HEK293 (cell line): ENCODE results near the gene SAMD1.
A peak's percentile ranks its signal among the peaks of the same experiment; 100 is the strongest.

ENCODE experiments used
- BCL11B ChIP-seq: fragments of 450-650 bp; formaldehyde crosslinking; IDR thresholded peaks from 2 replicates; pipeline ENCODE4 v1.5.1; 2016; ENCODE audit warnings: low read depth, missing biosample characterization, missing genetic modification characterization
- BCL6B ChIP-seq: fragments of 450-650 bp; formaldehyde crosslinking; IDR thresholded peaks from 2 replicates; pipeline ENCODE4 v1.5.1; 2017; ENCODE audit warnings: missing biosample characterization, missing genetic modification characterization
- GFI1B ChIP-seq: fragments of 450-650 bp; formaldehyde crosslinking; IDR thresholded peaks from 2 replicates; pipeline ENCODE4 v1.5.1; 2016; ENCODE audit warnings: missing biosample characterization, missing genetic modification characterization
- HIC1 ChIP-seq: fragments of 450-650 bp; formaldehyde crosslinking; IDR thresholded peaks from 2 replicates; pipeline ENCODE4 v1.5.1; 2016; ENCODE audit warnings: missing biosample characterization, missing genetic modification characterization
- KLF1 ChIP-seq: fragments of 450-650 bp; formaldehyde crosslinking; IDR thresholded peaks from 2 replicates; pipeline ENCODE4 v1.5.1; 2016; ENCODE audit warnings: missing biosample characterization, missing genetic modification characterization
- MZF1 ChIP-seq: fragments of 450-650 bp; formaldehyde crosslinking; IDR thresholded peaks from 2 replicates; pipeline ENCODE4 v1.5.1; 2017; ENCODE audit warnings: missing biosample characterization, missing genetic modification characterization, borderline replicate concordance
- SALL2 ChIP-seq: fragments of 450-650 bp; formaldehyde crosslinking; IDR thresholded peaks from 2 replicates; pipeline ENCODE4 v1.5.0; 2017; ENCODE audit warnings: missing biosample characterization, mild to moderate bottlenecking, missing genetic modification characterization, borderline replicate concordance
- YY1 ChIP-seq: fragments of 450-650 bp; formaldehyde crosslinking; IDR thresholded peaks from 2 replicates; pipeline ENCODE4 v1.5.1; 2018; ENCODE audit warnings: missing biosample characterization, missing genetic modification characterization
- ZBTB11 ChIP-seq: fragments of 450-650 bp; formaldehyde crosslinking; conservative IDR thresholded peaks from 2 replicates; pipeline ENCODE4 v1.5.1; 2016; ENCODE audit warnings: low read depth, missing biosample characterization, missing genetic modification characterization
- ZBTB17 ChIP-seq: fragments of 450-650 bp; formaldehyde crosslinking; IDR thresholded peaks from 2 replicates; pipeline ENCODE4 v1.5.1; 2016; ENCODE audit warnings: missing biosample characterization, missing genetic modification characterization
- ZBTB8A ChIP-seq: fragments of 450-650 bp; formaldehyde crosslinking; IDR thresholded peaks from 2 replicates; pipeline ENCODE4 v1.5.1; 2016; ENCODE audit warnings: missing biosample characterization, missing genetic modification characterization
- ZIC2 ChIP-seq: fragments of 450-650 bp; formaldehyde crosslinking; IDR thresholded peaks from 2 replicates; pipeline ENCODE4 v1.5.1; 2016; ENCODE audit warnings: missing biosample characterization, missing genetic modification characterization
- ZNF133 ChIP-seq: fragments of 450-650 bp; formaldehyde crosslinking; IDR thresholded peaks from 2 replicates; pipeline ENCODE4 v1.5.1; 2016; ENCODE audit warnings: missing biosample characterization, missing genetic modification characterization
- ZNF140 ChIP-seq: fragments of 450-650 bp; formaldehyde crosslinking; IDR thresholded peaks from 2 replicates; pipeline ENCODE4 v1.5.1; 2016; ENCODE audit warnings: missing biosample characterization, missing genetic modification characterization
- ZNF18 ChIP-seq: fragments of 450-650 bp; formaldehyde crosslinking; IDR thresholded peaks from 2 replicates; pipeline ENCODE4 v1.5.1; 2016; ENCODE audit warnings: missing biosample characterization, missing genetic modification characterization
- ZNF2 ChIP-seq: fragments of 450-650 bp; formaldehyde crosslinking; IDR thresholded peaks from 2 replicates; pipeline ENCODE4 v1.5.1; 2016; ENCODE audit warnings: missing biosample characterization, missing genetic modification characterization
- ZNF221 ChIP-seq: fragments of 450-650 bp; formaldehyde crosslinking; IDR thresholded peaks from 2 replicates; pipeline ENCODE4 v1.5.1; 2017; ENCODE audit warnings: missing biosample characterization, missing genetic modification characterization, borderline replicate concordance
- ZNF404 ChIP-seq: fragments of 450-650 bp; formaldehyde crosslinking; IDR thresholded peaks from 2 replicates; pipeline ENCODE4 v1.5.1; 2017; ENCODE audit warnings: missing biosample characterization, missing genetic modification characterization
- ZNF501 ChIP-seq: fragments of 450-650 bp; formaldehyde crosslinking; IDR thresholded peaks from 2 replicates; pipeline ENCODE4 v1.5.1; 2016; ENCODE audit warnings: missing biosample characterization, missing genetic modification characterization
- ZNF639 ChIP-seq: fragments of 450-650 bp; formaldehyde crosslinking; IDR thresholded peaks from 2 replicates; pipeline ENCODE4 v1.5.1; 2016; ENCODE audit warnings: missing biosample characterization, missing genetic modification characterization
- ZNF704 ChIP-seq: fragments of 450-650 bp; formaldehyde crosslinking; IDR thresholded peaks from 2 replicates; pipeline ENCODE4 v1.5.1; 2016; ENCODE audit warnings: missing biosample characterization, missing genetic modification characterization
- ZNF707 ChIP-seq: fragments of 450-650 bp; formaldehyde crosslinking; IDR thresholded peaks from 2 replicates; pipeline ENCODE4 v1.5.1; 2016; ENCODE audit warnings: missing biosample characterization, missing genetic modification characterization
- ZNF768 ChIP-seq: fragments of 450-650 bp; formaldehyde crosslinking; IDR thresholded peaks from 2 replicates; pipeline ENCODE4 v1.5.1; 2018; ENCODE audit warnings: missing biosample characterization, mild to moderate bottlenecking, missing genetic modification characterization
- ZNF776 ChIP-seq: fragments of 450-650 bp; formaldehyde crosslinking; IDR thresholded peaks from 2 replicates; pipeline ENCODE4 v1.5.0; 2017; ENCODE audit warnings: missing biosample characterization, missing genetic modification characterization, borderline replicate concordance

SAMD1 gene

GRCh38 chr19:14080887-14081796 lies 9.4 kb downstream of the SAMD1 start (continued):
- TF ChIP-seq SALL2 (tag by site-specific recombination) (no peak), YY1 (tag by site-specific recombination) (no peak), ZNF776 (tag by site-specific recombination) (no peak), BCL11B (tag by site-specific recombination) (no peak), ZNF768 (tag by site-specific recombination) (no peak), MZF1 (tag by site-specific recombination) (no peak), HIC1 (tag by site-specific recombination) (no peak), ZNF133 (tag by site-specific recombination) (no peak), KLF1 (tag by site-specific recombination) (peak; percentile 93), ZNF2 (tag by site-specific recombination) (no peak), ZNF404 (tag by site-specific recombination) (no peak), ZNF501 (tag by site-specific recombination) (0 out of 2 replicates have a peak, but pooled peaks have one; percentile 20), ZNF704 (tag by site-specific recombination) (no peak), BCL6B (no peak), ZBTB8A (tag by site-specific recombination) (peak; percentile 75), ZNF707 (no peak), ZNF140 (tag by site-specific recombination) (no peak), ZNF221 (tag by site-specific recombination) (no peak), ZBTB11 (peak; percentile 96), ZNF18 (tag by site-specific recombination) (no peak), ZBTB17 (tag by site-specific recombination) (peak; percentile 72), ZNF639 (tag by site-specific recombination) (0 out of 2 replicates have a peak, but pooled peaks have one; percentile 26), GFI1B (tag by site-specific recombination) (no peak), ZIC2 (tag by site-specific recombination) (no peak)
